B cell (primary cell): ENCODE results near the gene SRRM3.
A peak's percentile ranks its signal among the peaks of the same experiment; 100 is the strongest.

Source experiments
- EZH2 ChIP-seq: IDR thresholded peaks from 2 replicates; pipeline ENCODE4 v1.6.1; 2012; ENCODE audit warnings: borderline replicate concordance, low read depth, mild to moderate bottlenecking, moderate library complexity, low read length; ENCODE audit not compliant: insufficient read depth, poor library complexity, severe bottlenecking
- TF ChIP-seq, protein P1 (sequence below): fragments of 200-600 bp; IDR thresholded peaks from one replicate; pipeline ENCODE4 v1.8.0; 2022; ENCODE audit warnings: antibody characterized with exemption, mild to moderate bottlenecking

DNA sequence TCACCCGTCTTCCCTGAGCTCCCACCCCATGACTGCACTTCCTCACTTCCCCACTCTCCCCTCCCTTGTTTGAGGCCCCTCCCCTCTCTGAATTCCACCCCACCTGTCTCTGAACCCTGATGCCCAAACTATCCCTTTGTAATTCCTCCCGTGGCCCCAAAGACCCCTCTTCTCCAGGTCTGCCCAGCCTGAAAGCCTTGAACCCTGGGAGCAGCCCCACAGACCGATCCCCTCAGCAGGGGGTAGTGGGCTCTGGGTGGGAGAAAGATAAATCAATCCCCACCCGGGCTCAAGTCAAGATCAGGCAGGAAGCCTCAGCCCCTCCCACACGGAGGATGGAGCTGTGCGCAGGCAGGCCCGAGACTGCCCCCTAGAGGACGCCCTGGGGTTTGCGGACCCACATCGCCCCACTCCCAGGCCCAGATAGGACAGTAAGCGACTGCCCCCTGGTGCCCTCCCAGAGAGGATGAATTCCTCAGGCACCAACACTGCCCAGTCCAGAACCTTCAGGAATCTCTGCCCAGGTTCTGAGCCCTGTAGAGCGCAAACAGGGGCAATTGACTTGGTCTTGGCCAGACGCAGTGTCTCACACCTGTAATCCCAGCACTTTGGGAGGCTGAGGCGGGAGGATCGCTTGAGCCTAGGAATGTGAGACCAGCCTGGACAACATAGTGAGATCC lies 112.5 kb downstream of the SRRM3 start:
- TF ChIP-seq EZH2, result no peak
- TF ChIP-seq, protein P1, sequence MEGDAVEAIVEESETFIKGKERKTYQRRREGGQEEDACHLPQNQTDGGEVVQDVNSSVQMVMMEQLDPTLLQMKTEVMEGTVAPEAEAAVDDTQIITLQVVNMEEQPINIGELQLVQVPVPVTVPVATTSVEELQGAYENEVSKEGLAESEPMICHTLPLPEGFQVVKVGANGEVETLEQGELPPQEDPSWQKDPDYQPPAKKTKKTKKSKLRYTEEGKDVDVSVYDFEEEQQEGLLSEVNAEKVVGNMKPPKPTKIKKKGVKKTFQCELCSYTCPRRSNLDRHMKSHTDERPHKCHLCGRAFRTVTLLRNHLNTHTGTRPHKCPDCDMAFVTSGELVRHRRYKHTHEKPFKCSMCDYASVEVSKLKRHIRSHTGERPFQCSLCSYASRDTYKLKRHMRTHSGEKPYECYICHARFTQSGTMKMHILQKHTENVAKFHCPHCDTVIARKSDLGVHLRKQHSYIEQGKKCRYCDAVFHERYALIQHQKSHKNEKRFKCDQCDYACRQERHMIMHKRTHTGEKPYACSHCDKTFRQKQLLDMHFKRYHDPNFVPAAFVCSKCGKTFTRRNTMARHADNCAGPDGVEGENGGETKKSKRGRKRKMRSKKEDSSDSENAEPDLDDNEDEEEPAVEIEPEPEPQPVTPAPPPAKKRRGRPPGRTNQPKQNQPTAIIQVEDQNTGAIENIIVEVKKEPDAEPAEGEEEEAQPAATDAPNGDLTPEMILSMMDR, result peak; percentile 97
